PFSK-1 (cell line): ENCODE data around the gene PLEKHH3.

ENCODE experiments used
- FOXP2 ChIP-seq: optimal IDR thresholded peaks from 2 replicates; pipeline ENCODE3; 2011; ENCODE audit warnings: borderline replicate concordance, control low read depth, inconsistent platforms; ENCODE audit not compliant: insufficient read depth; ENCODE audit errors: extremely low read length, extremely low read depth
- POLR2AphosphoS5 ChIP-seq: IDR thresholded peaks from 2 replicates; pipeline ENCODE4 v1.6.1; 2012; ENCODE audit warnings: low read depth, mild to moderate bottlenecking, control low read depth, low read length, moderate library complexity
- SIN3A ChIP-seq: IDR thresholded peaks from 2 replicates; pipeline ENCODE4 v1.6.1; 2012; ENCODE audit warnings: mild to moderate bottlenecking, low read length, moderate library complexity, borderline replicate concordance; ENCODE audit not compliant: insufficient read depth
- TAF1 ChIP-seq: IDR thresholded peaks from 2 replicates; pipeline ENCODE4 v1.6.1; 2012; ENCODE audit warnings: low read length, control low read depth, borderline replicate concordance; ENCODE audit not compliant: insufficient read depth
- TF ChIP-seq, protein P1 (sequence below), 2 experiments: IDR thresholded peaks; 2 replicates each; pipeline versions ENCODE4 v1.6.1 to v1.8.0; 2011 to 2012; ENCODE audit warnings: low read depth in 2 of 2, low read length in 2 of 2, control low read depth in 1 of 2, inconsistent platforms in 1 of 2, mild to moderate bottlenecking in 1 of 2, moderate library complexity in 1 of 2; ENCODE audit not compliant: insufficient read depth in 1 of 2

PLEKHH3 gene

GRCh38 chr17:42672038-42672437, 4.8 kb downstream of the PLEKHH3 start:
- no peak for TF ChIP-seq SIN3A

- TF ChIP-seq FOXP2 (no peak), POLR2AphosphoS5 (no peak; the same call in 1 of the 2 replicates), TAF1 (no peak), SIN3A (no peak)
- TF ChIP-seq, protein P1, sequence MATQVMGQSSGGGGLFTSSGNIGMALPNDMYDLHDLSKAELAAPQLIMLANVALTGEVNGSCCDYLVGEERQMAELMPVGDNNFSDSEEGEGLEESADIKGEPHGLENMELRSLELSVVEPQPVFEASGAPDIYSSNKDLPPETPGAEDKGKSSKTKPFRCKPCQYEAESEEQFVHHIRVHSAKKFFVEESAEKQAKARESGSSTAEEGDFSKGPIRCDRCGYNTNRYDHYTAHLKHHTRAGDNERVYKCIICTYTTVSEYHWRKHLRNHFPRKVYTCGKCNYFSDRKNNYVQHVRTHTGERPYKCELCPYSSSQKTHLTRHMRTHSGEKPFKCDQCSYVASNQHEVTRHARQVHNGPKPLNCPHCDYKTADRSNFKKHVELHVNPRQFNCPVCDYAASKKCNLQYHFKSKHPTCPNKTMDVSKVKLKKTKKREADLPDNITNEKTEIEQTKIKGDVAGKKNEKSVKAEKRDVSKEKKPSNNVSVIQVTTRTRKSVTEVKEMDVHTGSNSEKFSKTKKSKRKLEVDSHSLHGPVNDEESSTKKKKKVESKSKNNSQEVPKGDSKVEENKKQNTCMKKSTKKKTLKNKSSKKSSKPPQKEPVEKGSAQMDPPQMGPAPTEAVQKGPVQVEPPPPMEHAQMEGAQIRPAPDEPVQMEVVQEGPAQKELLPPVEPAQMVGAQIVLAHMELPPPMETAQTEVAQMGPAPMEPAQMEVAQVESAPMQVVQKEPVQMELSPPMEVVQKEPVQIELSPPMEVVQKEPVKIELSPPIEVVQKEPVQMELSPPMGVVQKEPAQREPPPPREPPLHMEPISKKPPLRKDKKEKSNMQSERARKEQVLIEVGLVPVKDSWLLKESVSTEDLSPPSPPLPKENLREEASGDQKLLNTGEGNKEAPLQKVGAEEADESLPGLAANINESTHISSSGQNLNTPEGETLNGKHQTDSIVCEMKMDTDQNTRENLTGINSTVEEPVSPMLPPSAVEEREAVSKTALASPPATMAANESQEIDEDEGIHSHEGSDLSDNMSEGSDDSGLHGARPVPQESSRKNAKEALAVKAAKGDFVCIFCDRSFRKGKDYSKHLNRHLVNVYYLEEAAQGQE (IDR thresholded peaks at IDR 0.05; ENCODE audit: insufficient read depth in 1 of 2, low read depth in 2 of 2, low read length in 2 of 2), result no peak
Measured at GRCh38 chr17:42670789-42671657, 5.8 kb downstream of the PLEKHH3 start.

- no peak for TF ChIP-seq TAF1
- peak; percentile 31; the same call in 1 of the 2 replicates for TF ChIP-seq POLR2AphosphoS5
Measured at GRCh38 chr17:42669977-42670788, 6.6 kb downstream of the PLEKHH3 start.

- no peak for TF ChIP-seq SIN3A
- TF ChIP-seq TAF1, result no peak
- no peak for TF ChIP-seq FOXP2
- TF ChIP-seq, protein P1 (IDR thresholded peaks at IDR 0.05; ENCODE audit: insufficient read depth in 1 of 2, low read depth in 2 of 2, low read length in 2 of 2), result no peak
- TF ChIP-seq POLR2AphosphoS5, result no peak
Measured at GRCh38 chr17:42669705-42669976, 7.2 kb downstream of the PLEKHH3 start.

DNA sequence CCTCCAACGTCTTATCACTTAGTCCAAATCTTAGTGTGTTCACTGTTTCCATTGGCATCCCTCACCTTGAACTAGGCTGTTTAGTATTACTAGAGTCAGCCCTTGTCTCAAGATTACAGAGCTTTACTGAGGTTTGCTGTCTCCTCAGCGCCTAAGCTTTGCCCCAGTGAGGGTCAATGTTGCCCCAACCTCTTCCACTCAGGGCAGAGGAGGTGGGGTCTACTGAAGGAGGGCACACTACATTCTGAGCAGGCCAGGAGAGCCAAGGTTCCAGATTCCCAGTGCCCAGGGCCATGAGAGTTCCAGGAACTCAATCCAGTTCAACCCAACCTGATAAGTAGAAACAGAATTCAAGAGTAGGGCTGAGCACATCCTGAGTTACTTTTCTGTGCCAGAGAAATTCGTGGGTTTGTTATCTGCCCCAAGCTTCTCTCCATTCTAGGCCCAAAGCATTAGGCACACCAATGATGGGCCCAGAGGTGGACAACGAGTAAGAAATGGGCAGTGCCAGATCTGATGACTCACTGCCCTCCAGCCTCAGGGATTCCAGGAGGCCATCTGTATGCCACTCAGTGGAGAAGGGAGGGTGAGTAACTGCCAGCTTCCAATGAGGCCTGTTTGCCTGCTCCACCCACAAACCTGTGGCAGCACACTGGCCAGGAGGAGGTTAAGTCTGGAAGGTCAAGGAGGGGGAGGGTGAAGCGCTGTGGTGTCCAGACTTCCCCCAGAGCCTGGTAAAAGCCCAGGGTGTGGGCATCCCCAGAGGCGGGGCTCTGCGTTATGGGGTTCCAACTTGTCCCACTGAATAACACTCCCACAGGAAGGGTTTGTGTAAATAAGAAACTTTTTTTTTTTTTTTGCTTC, 9.5 kb downstream of the PLEKHH3 start:
- TF ChIP-seq POLR2AphosphoS5 (no peak; the same call in 1 of the 2 replicates), TAF1 (0 out of 2 replicates have a peak, but pooled peaks have one; percentile 26)

- TF ChIP-seq, protein P1 (IDR thresholded peaks at IDR 0.05; ENCODE audit: insufficient read depth in 1 of 2, low read depth in 2 of 2, low read length in 2 of 2), result no peak
Measured at GRCh38 chr17:42665581-42666001, 11.2 kb downstream of the PLEKHH3 start.
